Measurements from ENCODE around the gene KCNG4.

The KCNG4 gene

DNA sequence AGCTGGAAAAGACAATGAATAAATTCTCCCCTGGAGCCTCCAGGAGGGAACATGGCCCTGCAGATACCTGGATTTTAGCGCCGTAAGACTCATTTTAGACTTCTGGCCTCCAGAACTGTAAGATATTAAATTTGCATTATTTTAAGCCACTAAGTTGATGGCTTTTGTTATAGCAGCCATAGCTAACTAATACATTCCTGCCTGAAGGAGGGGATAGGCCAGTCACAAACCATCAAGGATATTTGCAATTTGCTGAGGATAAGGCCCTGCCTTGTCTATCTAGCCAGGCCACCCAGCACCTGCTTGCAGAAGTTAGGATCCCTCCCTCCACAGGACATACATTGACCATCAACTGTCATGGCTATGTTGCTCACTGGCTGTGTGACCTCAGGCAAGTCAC, 4.9 kb upstream of the KCNG4 start:
- no peak overlapping the region for H3K27ac Mint-ChIP-seq
- TF ChIP-seq, protein P1, sequence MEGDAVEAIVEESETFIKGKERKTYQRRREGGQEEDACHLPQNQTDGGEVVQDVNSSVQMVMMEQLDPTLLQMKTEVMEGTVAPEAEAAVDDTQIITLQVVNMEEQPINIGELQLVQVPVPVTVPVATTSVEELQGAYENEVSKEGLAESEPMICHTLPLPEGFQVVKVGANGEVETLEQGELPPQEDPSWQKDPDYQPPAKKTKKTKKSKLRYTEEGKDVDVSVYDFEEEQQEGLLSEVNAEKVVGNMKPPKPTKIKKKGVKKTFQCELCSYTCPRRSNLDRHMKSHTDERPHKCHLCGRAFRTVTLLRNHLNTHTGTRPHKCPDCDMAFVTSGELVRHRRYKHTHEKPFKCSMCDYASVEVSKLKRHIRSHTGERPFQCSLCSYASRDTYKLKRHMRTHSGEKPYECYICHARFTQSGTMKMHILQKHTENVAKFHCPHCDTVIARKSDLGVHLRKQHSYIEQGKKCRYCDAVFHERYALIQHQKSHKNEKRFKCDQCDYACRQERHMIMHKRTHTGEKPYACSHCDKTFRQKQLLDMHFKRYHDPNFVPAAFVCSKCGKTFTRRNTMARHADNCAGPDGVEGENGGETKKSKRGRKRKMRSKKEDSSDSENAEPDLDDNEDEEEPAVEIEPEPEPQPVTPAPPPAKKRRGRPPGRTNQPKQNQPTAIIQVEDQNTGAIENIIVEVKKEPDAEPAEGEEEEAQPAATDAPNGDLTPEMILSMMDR (IDR thresholded peaks at IDR 0.05), result no peak
- peaks cover 9% of the 10 kb centered on the region for H3K27me3 Mint-ChIP-seq (ENCODE audit: low read depth, poor library complexity)
- no peak for DNase-seq
- H3K4me1 Mint-ChIP-seq, result peaks cover 30% of the 10 kb centered on the region
- peaks cover 13% of the 10 kb centered on the region for H3K9me3 Mint-ChIP-seq
- H3K4me3 Mint-ChIP-seq, result no peak overlapping the region
- no peaks in the 10 kb centered on the region for H3K36me3 Mint-ChIP-seq (ENCODE audit: low read depth)

DNA sequence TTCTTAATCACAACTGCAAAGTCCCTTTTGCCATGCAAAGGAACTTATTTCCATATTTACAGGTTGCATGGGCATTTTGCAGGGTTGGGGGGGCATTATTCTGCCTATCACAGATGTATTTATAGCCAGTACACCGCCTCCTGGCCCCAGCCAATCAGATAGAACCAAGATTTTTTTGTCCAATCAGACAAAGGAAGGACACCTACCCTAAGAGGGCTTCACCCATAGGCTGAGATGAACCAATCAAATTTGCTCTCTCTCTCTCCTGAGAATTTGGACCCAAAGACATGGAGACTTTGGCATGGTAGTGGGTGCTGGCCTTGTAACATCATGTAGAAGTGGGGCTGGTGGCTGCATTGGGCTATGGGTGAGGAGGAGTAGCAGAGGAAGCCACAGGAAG, 3.9 kb upstream of the KCNG4 start:
- Mint-ChIP-seq H3K27ac (no peak overlapping the region), H3K4me3 (no peak overlapping the region), H3K27me3 (ENCODE audit: low read depth, poor library complexity) (peaks cover 9% of the 10 kb centered on the region), H3K9me3 (peaks cover 13% of the 10 kb centered on the region), H3K36me3 (ENCODE audit: low read depth) (no peaks in the 10 kb centered on the region), H3K4me1 (peaks cover 39% of the 10 kb centered on the region)
- TF ChIP-seq, protein P1 (IDR thresholded peaks at IDR 0.05), result no peak
- DNase-seq, result no peak

DNA sequence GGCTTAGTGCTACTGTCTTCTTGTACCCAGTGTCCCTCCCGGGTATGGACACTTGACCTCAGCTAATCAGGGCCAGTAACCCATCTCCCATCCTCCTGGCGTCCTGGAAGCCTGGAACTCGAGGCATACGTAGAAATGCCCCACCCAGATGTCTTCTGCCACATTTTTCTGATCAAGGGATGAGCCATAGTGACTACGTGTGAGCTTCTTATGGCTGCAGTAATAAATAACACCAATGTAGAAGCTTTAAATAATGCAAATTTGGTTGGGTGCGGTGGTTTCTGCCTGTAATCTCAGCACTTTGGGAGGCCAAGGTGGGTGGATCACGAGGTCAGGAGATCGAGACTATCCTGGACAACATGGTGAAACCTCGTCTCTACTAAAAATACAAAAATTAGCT, 3.0 kb upstream of the KCNG4 start:
- peaks cover 13% of the 10 kb centered on the region for H3K9me3 Mint-ChIP-seq
- DNase-seq, result no peak
- no peaks in the 10 kb centered on the region for H3K36me3 Mint-ChIP-seq (ENCODE audit: low read depth)
- H3K4me1 Mint-ChIP-seq, result peaks cover 36% of the 10 kb centered on the region
- H3K4me3 Mint-ChIP-seq, result no peak overlapping the region
- no peak overlapping the region for H3K27ac Mint-ChIP-seq
- TF ChIP-seq, protein P1 (IDR thresholded peaks at IDR 0.05), result no peak
- peaks cover 4% of the 10 kb centered on the region for H3K27me3 Mint-ChIP-seq (ENCODE audit: low read depth, poor library complexity)

DNA sequence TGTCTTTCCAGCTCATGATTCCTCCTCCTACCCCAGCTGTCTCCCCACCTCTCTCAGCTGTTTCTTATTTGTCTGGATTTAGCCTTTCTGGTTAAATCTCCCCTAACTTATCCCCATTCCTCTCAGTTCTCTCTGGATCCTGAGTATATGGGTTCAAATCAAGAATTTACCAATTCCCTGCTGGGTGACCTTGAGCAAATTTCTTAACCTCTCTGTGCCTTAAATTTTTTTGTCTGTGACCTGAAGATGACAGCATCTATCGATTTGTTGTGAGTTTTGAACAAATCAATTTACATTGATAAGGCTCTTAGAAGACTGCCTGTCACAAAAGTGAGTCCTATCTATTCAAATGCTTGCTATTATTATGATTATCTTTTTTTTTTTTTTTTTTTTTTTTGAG, 2.0 kb upstream of the KCNG4 start:
- peaks cover 3% of the 10 kb centered on the region for H3K27me3 Mint-ChIP-seq (ENCODE audit: low read depth, poor library complexity)
- peaks cover 13% of the 10 kb centered on the region for H3K9me3 Mint-ChIP-seq
- no peak for DNase-seq
- H3K4me3 Mint-ChIP-seq, result no peak overlapping the region
- TF ChIP-seq, protein P1 (IDR thresholded peaks at IDR 0.05), result no peak
- no peaks in the 10 kb centered on the region for H3K36me3 Mint-ChIP-seq (ENCODE audit: low read depth)
- peak overlapping the region; percentile 53 for H3K27ac Mint-ChIP-seq
- peaks cover 33% of the 10 kb centered on the region for H3K4me1 Mint-ChIP-seq

DNA sequence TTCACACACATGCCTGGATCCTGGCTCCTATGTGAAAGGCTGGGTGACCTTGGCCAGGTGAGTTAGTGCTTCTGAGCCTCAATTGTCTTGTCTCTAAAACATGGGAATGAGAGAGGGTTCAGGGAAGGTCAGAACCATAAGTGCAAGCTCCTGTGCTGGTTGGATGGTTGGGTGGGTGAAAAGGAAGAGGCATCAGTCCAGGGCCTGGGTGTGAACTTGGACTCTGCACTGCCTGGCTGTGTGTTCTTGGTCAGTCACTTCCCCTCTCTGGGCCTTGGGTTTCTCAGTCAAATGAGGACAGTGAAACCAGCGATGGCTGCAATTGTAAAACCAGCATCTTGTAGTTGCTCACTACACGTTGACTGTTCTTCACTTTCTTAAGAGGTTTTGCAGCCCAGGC, 643 bp upstream of the KCNG4 start:
- Mint-ChIP-seq H3K9me3 (peaks cover 13% of the 10 kb centered on the region), H3K36me3 (ENCODE audit: low read depth) (no peaks in the 10 kb centered on the region), H3K27ac (no peak overlapping the region), H3K4me1 (peaks cover 26% of the 10 kb centered on the region), H3K4me3 (no peak overlapping the region), H3K27me3 (ENCODE audit: low read depth, poor library complexity) (peaks cover 3% of the 10 kb centered on the region)
- TF ChIP-seq, protein P1 (IDR thresholded peaks at IDR 0.05), result no peak
- no peak for DNase-seq

DNA sequence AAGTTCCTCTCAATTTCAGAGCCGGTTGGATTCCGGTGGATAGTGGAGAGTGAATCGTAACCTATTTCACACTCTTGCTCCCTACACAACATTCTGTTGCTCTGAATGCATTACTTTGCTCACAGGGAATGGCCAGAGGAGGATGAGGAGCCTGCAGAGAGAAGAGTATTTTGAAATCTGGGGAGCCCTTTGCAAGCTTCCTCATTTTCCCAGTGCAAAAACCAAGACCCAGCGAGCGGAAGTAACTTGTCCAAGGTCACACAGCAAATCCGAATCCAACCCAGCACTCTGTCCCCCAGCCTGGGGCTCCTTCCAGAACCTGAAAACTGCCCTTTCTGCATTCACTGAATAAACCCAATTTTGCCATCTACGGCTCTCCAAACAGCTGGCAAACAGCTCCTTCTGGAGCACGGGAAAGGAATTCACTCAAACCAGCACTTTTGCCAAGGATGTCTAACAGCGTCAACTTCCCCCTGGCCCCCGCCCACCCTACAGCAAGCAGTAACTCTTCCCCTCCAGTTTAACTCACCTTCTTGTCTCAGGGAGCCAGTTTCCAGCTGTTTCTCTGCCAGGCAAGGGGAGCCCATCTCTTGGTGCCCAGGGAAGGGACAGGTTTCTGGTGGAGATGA, 557 bp downstream of the KCNG4 start:
- TF ChIP-seq, protein P1 (IDR thresholded peaks at IDR 0.05), result no peak
- H3K27me3 Mint-ChIP-seq (ENCODE audit: low read depth, poor library complexity), result peaks cover 3% of the 10 kb centered on the region
- DNase-seq, result no peak
- H3K4me1 Mint-ChIP-seq, result peaks cover 35% of the 10 kb centered on the region
- no peak overlapping the region for H3K27ac Mint-ChIP-seq
- no peaks in the 10 kb centered on the region for H3K36me3 Mint-ChIP-seq (ENCODE audit: low read depth)
- H3K9me3 Mint-ChIP-seq, result peaks cover 10% of the 10 kb centered on the region
- no peak overlapping the region for H3K4me3 Mint-ChIP-seq
